ENCODE results near the gene JUNB.
"Not testable (repeated sequence)": the region's sequence is repeated elsewhere in the genome, so short reads cannot be mapped to it uniquely, and the experiment has no call there.

The JUNB gene

GRCh38 chr19:12800466-12800770 is 9.1 kb downstream of the JUNB start:
- no peak for ATAC-seq (replicated peaks)
- no peak for DNase-seq
- Mint-ChIP-seq H3K4me1 (peaks cover 25 to 31% of the 10 kb centered on the region in 2 donors), H3K27ac (no peak overlapping the region), H3K27me3 (peaks cover 0 to 7% of the 10 kb centered on the region in 2 donors), H3K4me3 (peak overlapping the region in 1 of 2 donors; percentile 90), H3K9me3 (no peaks in the 10 kb centered on the region), H3K36me3 (no peaks in the 10 kb centered on the region)

GRCh38 chr19:12800923-12801465 is 9.7 kb downstream of the JUNB start:
- H3K4me1 Mint-ChIP-seq: peaks cover 23 to 28% of the 10 kb centered on the region in 2 donors
- peak overlapping the region; percentile 71 for H3K27ac Mint-ChIP-seq
- peaks cover 0 to 7% of the 10 kb centered on the region in 2 donors for H3K27me3 Mint-ChIP-seq
- H3K36me3 Mint-ChIP-seq: no peaks in the 10 kb centered on the region
- H3K4me3 Mint-ChIP-seq: peak overlapping the region; percentile 86 to 90
- DNase-seq (no peak), ATAC-seq (replicated peaks) (peak; percentile 6 to 26)
- no peaks in the 10 kb centered on the region for H3K9me3 Mint-ChIP-seq

- Mint-ChIP-seq H3K9me3 (no peaks in the 10 kb centered on the region), H3K4me3 (peak within 1 kb of the TSS; percentile 86 to 90), H3K36me3 (peaks cover 0 to 4% of the 10 kb centered on the region in 2 donors), H3K27ac (peak within 1 kb of the TSS; percentile 71), H3K4me1 (peaks cover 23 to 29% of the 10 kb centered on the region in 2 donors), H3K27me3 (peaks cover 0 to 7% of the 10 kb centered on the region in 2 donors)
- peak; percentile 62 to 73 for ATAC-seq (replicated peaks)
- DNase-seq: peak; percentile 60
Measured at GRCh38 chr19:12801466-12802266, 10.4 kb downstream of the JUNB start, which contains the start of the genes PRDX2 and THSD8. TSS of gene PRDX2 (minus strand) at chr19:12801800. CDS start at chr19:12801261, 539 bp downstream. TSS of gene THSD8 (plus strand) at chr19:12802069. CDS start at chr19:12802072, 3 bp downstream.

- Mint-ChIP-seq H3K27ac (peak overlapping the region; percentile 43), H3K9me3 (no peaks in the 10 kb centered on the region)
Measured at GRCh38 chr19:12802267-12803106, 11.2 kb downstream of the JUNB start.

GRCh38 chr19:12804051-12804450 is 12.8 kb downstream of the JUNB start:
- H3K27me3 Mint-ChIP-seq: peaks cover 0 to 7% of the 10 kb centered on the region in 2 donors
- ATAC-seq (replicated peaks) (no peak), DNase-seq (no peak)
- H3K27ac Mint-ChIP-seq: peak overlapping the region; percentile 62
- H3K9me3 Mint-ChIP-seq: no peaks in the 10 kb centered on the region
- peaks cover 33 to 34% of the 10 kb centered on the region in 2 donors for H3K4me1 Mint-ChIP-seq
- peak overlapping the region in 1 of 2 donors; percentile 22 for H3K4me3 Mint-ChIP-seq
- H3K36me3 Mint-ChIP-seq: peaks cover 6 to 14% of the 10 kb centered on the region in 2 donors

More at GRCh38 chr19:12802267-12803106, 11.2 kb downstream of the JUNB start:
- ATAC-seq (replicated peaks): no peak
- peaks cover 0 to 7% of the 10 kb centered on the region in 2 donors for H3K27me3 Mint-ChIP-seq
- peak overlapping the region; percentile 86 to 90 for H3K4me3 Mint-ChIP-seq
- DNase-seq: no peak
- peaks cover 28 to 33% of the 10 kb centered on the region in 2 donors for H3K4me1 Mint-ChIP-seq
- H3K36me3 Mint-ChIP-seq: peaks cover 0 to 7% of the 10 kb centered on the region in 2 donors

GRCh38 chr19:12806242-12807081 is 15.2 kb downstream of the JUNB start, which contains the start of gene RNASEH2A:
TSS of gene RNASEH2A (plus strand) at chr19:12806584. CDS start at chr19:12806674, 90 bp downstream.
- peaks cover 0 to 7% of the 10 kb centered on the region in 2 donors for H3K27me3 Mint-ChIP-seq
- H3K4me3 Mint-ChIP-seq: peak within 1 kb of the TSS; percentile 93 to 97
- peaks cover 24 to 26% of the 10 kb centered on the region in 2 donors for H3K4me1 Mint-ChIP-seq
- ATAC-seq (replicated peaks): peak; percentile 92
- H3K36me3 Mint-ChIP-seq: peaks cover 13 to 22% of the 10 kb centered on the region in 2 donors
- peak within 1 kb of the TSS; percentile 96 for H3K27ac Mint-ChIP-seq
- DNase-seq: peak; percentile 92
- H3K9me3 Mint-ChIP-seq: no peaks in the 10 kb centered on the region

GRCh38 chr19:12815088-12815487 is 23.8 kb downstream of the JUNB start:
- Mint-ChIP-seq H3K4me1 (peaks cover 0 to 5% of the 10 kb centered on the region in 2 donors), H3K27me3 (no peaks in the 10 kb centered on the region), H3K36me3 (peaks cover 16 to 28% of the 10 kb centered on the region in 2 donors), H3K27ac (no peak overlapping the region), H3K9me3 (no peaks in the 10 kb centered on the region), H3K4me3 (no peak overlapping the region)
- DNase-seq (no peak), ATAC-seq (replicated peaks) (no peak)

GRCh38 chr19:12817188-12817587 is 25.9 kb downstream of the JUNB start:
- not testable (repeated sequence) for ATAC-seq (replicated peaks); H3K27me3 Mint-ChIP-seq; H3K4me1 Mint-ChIP-seq; H3K9me3 Mint-ChIP-seq; DNase-seq; H3K27ac Mint-ChIP-seq; H3K4me3 Mint-ChIP-seq
- H3K36me3 Mint-ChIP-seq: peaks cover 18 to 32% of the 10 kb centered on the region in 2 donors

- H3K4me3 Mint-ChIP-seq; ATAC-seq (replicated peaks); H3K27ac Mint-ChIP-seq; H3K27me3 Mint-ChIP-seq; H3K4me1 Mint-ChIP-seq; H3K9me3 Mint-ChIP-seq; DNase-seq: not testable (repeated sequence)
- H3K36me3 Mint-ChIP-seq: peaks cover 14 to 28% of the 10 kb centered on the region in 2 donors
Measured at GRCh38 chr19:12817810-12818209, 26.5 kb downstream of the JUNB start.

- H3K27me3 Mint-ChIP-seq: peaks cover 21 to 22% of the 10 kb centered on the region in 2 donors
- H3K9me3 Mint-ChIP-seq: peaks cover 0 to 4% of the 10 kb centered on the region in 2 donors
- H3K36me3 Mint-ChIP-seq: peaks cover 5 to 11% of the 10 kb centered on the region in 2 donors
- no peak for ATAC-seq (replicated peaks)
- H3K4me1 Mint-ChIP-seq: peaks cover 8 to 19% of the 10 kb centered on the region in 2 donors
- no peak overlapping the region for H3K27ac Mint-ChIP-seq
- no peak for DNase-seq
- no peak overlapping the region for H3K4me3 Mint-ChIP-seq
Measured at GRCh38 chr19:12821761-12822160, 30.5 kb downstream of the JUNB start.

GRCh38 chr19:12825254-12826131 is 34.2 kb downstream of the JUNB start:
- Mint-ChIP-seq H3K36me3 (peaks cover 3 to 8% of the 10 kb centered on the region in 2 donors), H3K4me1 (peaks cover 10 to 20% of the 10 kb centered on the region in 2 donors), H3K27ac (no peak overlapping the region), H3K4me3 (peak overlapping the region; percentile 2 to 56), H3K27me3 (peaks cover 51 to 58% of the 10 kb centered on the region in 2 donors), H3K9me3 (peaks cover 0 to 4% of the 10 kb centered on the region in 2 donors)
- DNase-seq: no peak
- no peak for ATAC-seq (replicated peaks)

- Mint-ChIP-seq H3K36me3 (peaks cover 0 to 4% of the 10 kb centered on the region in 2 donors), H3K27me3 (peaks cover 75 to 88% of the 10 kb centered on the region in 2 donors), H3K9me3 (peaks cover 0 to 4% of the 10 kb centered on the region in 2 donors), H3K27ac (no peak overlapping the region), H3K4me1 (peaks cover 22 to 40% of the 10 kb centered on the region in 2 donors), H3K4me3 (no peak overlapping the region)
- peak; percentile 66 to 70 for ATAC-seq (replicated peaks)
- DNase-seq: no peak
Measured at GRCh38 chr19:12828494-12828893, 37.2 kb downstream of the JUNB start.

All from stimulated activated naive B cell treated with anti-CD40 and anti-IgM and Interleukin-4, amounts not matched to agents 10 μg/mL and 1 μg/mL and 100 μg/mL, for 72 hours (primary cell).